ENCODE measurements around the gene MED27. TPM values are rescaled to one million over a fixed set of nuclear protein-coding genes. Genes with fewer than 3 reads are reported as not detected.

The MED27 gene
- total RNA-seq, 1 experiment from 2014 or later: 38.4 TPM

- Histone ChIP-seq H2AFZ (ENCODE audit: low read length) (no peak overlapping the region), H3F3A (ENCODE audit: low read length, unreplicated experiment) (no peaks in the 10 kb centered on the region), H3K4me3 (ENCODE audit: low read length) (no peak overlapping the region), H3K9me2 (replicated peaks; ENCODE audit: low read length) (no peaks in the 10 kb centered on the region), H3K9ac (ENCODE audit: low read length) (no peak overlapping the region), H3K9me3 (ENCODE audit: low read length) (no peaks in the 10 kb centered on the region), H3K79me2 (ENCODE audit: low read length) (no peaks in the 10 kb centered on the region), H3K27ac (ENCODE audit: low read length) (no peak overlapping the region), H3K27me3 (ENCODE audit: low read length) (no peaks in the 10 kb centered on the region), H3K4me1 (ENCODE audit: insufficient read depth, low read length) (no peaks in the 10 kb centered on the region), H3K36me3 (ENCODE audit: low read depth, low read length) (no peaks in the 10 kb centered on the region), H4K20me1 (ENCODE audit: low read length) (no peaks in the 10 kb centered on the region), H3K4me2 (ENCODE audit: low read length) (no peak overlapping the region)
- intact Hi-C loops (cut with micrococcal nuclease): no loop called here
- no peak for TF ChIP-seq EZH2phosphoT487 (IDR thresholded peaks at IDR 0.05; ENCODE audit: borderline replicate concordance, low read length)
- no peak for TF ChIP-seq CTCF (conservative IDR thresholded peaks at IDR 0.05; ENCODE audit: low read depth, low read length)
- TF ChIP-seq EZH2 (IDR thresholded peaks at IDR 0.05; ENCODE audit: low read length, unreplicated experiment): no peak
- no TSS peak for BruUV-seq (replicated peaks)
- ATAC-seq (no peak), DNase-seq (peak; percentile 16)
- ChIA-PET POLR2A (ENCODE audit: unreplicated experiment) (no interaction called here), CTCF (no interaction called here)
Measured at GRCh38 chr9:131833906-131834305, 245.8 kb downstream of the MED27 start.

GRCh38 chr9:131833083-131833482, 246.6 kb downstream of the MED27 start:
- ChIA-PET POLR2A (ENCODE audit: unreplicated experiment) (no interaction called here), CTCF (no interaction called here)
- H3K27me3 ChIP-seq (ENCODE audit: low read length): no peaks in the 10 kb centered on the region
- ATAC-seq: no peak
- no peak for TF ChIP-seq CTCF (conservative IDR thresholded peaks at IDR 0.05; ENCODE audit: low read depth, low read length)
- no peak for TF ChIP-seq EZH2phosphoT487 (IDR thresholded peaks at IDR 0.05; ENCODE audit: borderline replicate concordance, low read length)
- no peak for TF ChIP-seq EZH2 (IDR thresholded peaks at IDR 0.05; ENCODE audit: low read length, unreplicated experiment)
- H3K79me2 ChIP-seq (ENCODE audit: low read length): no peaks in the 10 kb centered on the region
- H3F3A ChIP-seq (ENCODE audit: low read length, unreplicated experiment): no peaks in the 10 kb centered on the region
- BruUV-seq (replicated peaks): no TSS peak
- H3K9me2 ChIP-seq (replicated peaks; ENCODE audit: low read length): no peaks in the 10 kb centered on the region
- intact Hi-C loops (cut with micrococcal nuclease): no loop called here
- no peaks in the 10 kb centered on the region for H3K9me3 ChIP-seq (ENCODE audit: low read length)
- no peak overlapping the region for H3K4me2 ChIP-seq (ENCODE audit: low read length)
- H3K36me3 ChIP-seq (ENCODE audit: low read depth, low read length): no peaks in the 10 kb centered on the region
- no peak overlapping the region for H3K27ac ChIP-seq (ENCODE audit: low read length)
- H3K9ac ChIP-seq (ENCODE audit: low read length): no peak overlapping the region
- no peak overlapping the region for H2AFZ ChIP-seq (ENCODE audit: low read length)
- no peak for DNase-seq
- H3K4me1 ChIP-seq (ENCODE audit: insufficient read depth, low read length): no peaks in the 10 kb centered on the region
- H4K20me1 ChIP-seq (ENCODE audit: low read length): no peaks in the 10 kb centered on the region
- no peak overlapping the region for H3K4me3 ChIP-seq (ENCODE audit: low read length)

- intact Hi-C loops (cut with micrococcal nuclease): no loop called here
- Histone ChIP-seq H3K27ac (ENCODE audit: low read length) (no peak overlapping the region), H3K27me3 (ENCODE audit: low read length) (no peaks in the 10 kb centered on the region), H3K9me3 (ENCODE audit: low read length) (no peaks in the 10 kb centered on the region), H3K9ac (ENCODE audit: low read length) (no peak overlapping the region), H3K4me3 (ENCODE audit: low read length) (no peak overlapping the region), H3K79me2 (ENCODE audit: low read length) (no peaks in the 10 kb centered on the region), H3K4me2 (ENCODE audit: low read length) (no peak overlapping the region), H3F3A (ENCODE audit: low read length, unreplicated experiment) (no peaks in the 10 kb centered on the region), H4K20me1 (ENCODE audit: low read length) (no peaks in the 10 kb centered on the region), H2AFZ (ENCODE audit: low read length) (no peak overlapping the region), H3K4me1 (ENCODE audit: insufficient read depth, low read length) (peaks cover 4% of the 10 kb centered on the region), H3K9me2 (replicated peaks; ENCODE audit: low read length) (no peaks in the 10 kb centered on the region), H3K36me3 (ENCODE audit: low read depth, low read length) (no peaks in the 10 kb centered on the region)
- ChIA-PET POLR2A (ENCODE audit: unreplicated experiment) (no interaction called here), CTCF (no interaction called here)
- no TSS peak for BruUV-seq (replicated peaks)
- ATAC-seq: no peak
- no peak for DNase-seq
- TF ChIP-seq EZH2 (IDR thresholded peaks at IDR 0.05; ENCODE audit: low read length, unreplicated experiment) (no peak), EZH2phosphoT487 (IDR thresholded peaks at IDR 0.05; ENCODE audit: borderline replicate concordance, low read length) (no peak), CTCF (conservative IDR thresholded peaks at IDR 0.05; ENCODE audit: low read depth, low read length) (no peak)
Measured at GRCh38 chr9:131831380-131832165, 248.1 kb downstream of the MED27 start.
